Astrocyte (in vitro differentiated cells and primary cell): ENCODE data around the gene UBE2Q1. TPM values are rescaled to one million over a fixed set of nuclear protein-coding genes. Genes with fewer than 3 reads are reported as not detected.

Source experiments
- DNase-seq: peaks from one replicate; pipeline ENCODE4 v3.0.0-alpha.2; 2010; ENCODE audit warnings: low read depth
- FAIRE-seq: peaks from 2 replicates; lab custom pipeline; 2011; peaks lifted over from hg19 to GRCh38; lab: Jason Lieb, UNC
- H2AFZ ChIP-seq: 2 replicates; pipeline ENCODE4 v1.6.0; 2012; ENCODE audit warnings: low read depth, low read length, inconsistent platforms
- H3K27ac ChIP-seq: 2 replicates; pipeline ENCODE4 v1.5.1; 2011; ENCODE audit warnings: low read depth, low read length, inconsistent platforms
- H3K27me3 ChIP-seq: 2 replicates; pipeline ENCODE4 v1.6.0; 2011; ENCODE audit warnings: low read length, inconsistent platforms; ENCODE audit not compliant: insufficient read depth
- H3K36me3 ChIP-seq: 2 replicates; pipeline ENCODE4 v1.5.1; 2011; ENCODE audit warnings: low read length, inconsistent platforms; ENCODE audit not compliant: insufficient read depth
- H3K4me1 ChIP-seq: 2 replicates; pipeline ENCODE4 v1.5.1; 2011; ENCODE audit warnings: low read length, inconsistent platforms; ENCODE audit not compliant: insufficient read depth
- H3K4me2 ChIP-seq: 2 replicates; pipeline ENCODE4 v1.6.0; 2012; ENCODE audit warnings: low read length, inconsistent platforms
- H3K4me3 ChIP-seq: 2 replicates; pipeline ENCODE4 v1.5.1; 2011; ENCODE audit warnings: low read depth, mild to moderate bottlenecking, low read length, inconsistent platforms; ENCODE audit not compliant: insufficient read depth
- H3K79me2 ChIP-seq: 2 replicates; pipeline ENCODE4 v1.6.0; 2012; ENCODE audit warnings: mild to moderate bottlenecking, low read length, inconsistent platforms; ENCODE audit not compliant: insufficient read depth
- H3K9ac ChIP-seq: 2 replicates; pipeline ENCODE4 v1.6.0; 2012; ENCODE audit warnings: mild to moderate bottlenecking, low read length, inconsistent platforms
- H3K9me3 ChIP-seq: 2 replicates; pipeline ENCODE4 v1.5.1; 2012; ENCODE audit warnings: low read depth, mild to moderate bottlenecking, low read length, inconsistent platforms; ENCODE audit not compliant: insufficient read depth
- H4K20me1 ChIP-seq: 2 replicates; pipeline ENCODE4 v1.6.0; 2012; ENCODE audit warnings: low read length, inconsistent platforms; ENCODE audit not compliant: insufficient read depth
- H3K27ac Mint-ChIP-seq: one replicate; pipeline ENCODE4 v1.8.0; 2021; ENCODE audit warnings: mild to moderate bottlenecking, mixed read lengths; ENCODE audit not compliant: unreplicated experiment
- H3K27me3 Mint-ChIP-seq: one replicate; pipeline ENCODE4 v1.8.0; 2021; ENCODE audit warnings: low read depth, mixed read lengths; ENCODE audit not compliant: unreplicated experiment
- H3K36me3 Mint-ChIP-seq: one replicate; pipeline ENCODE4 v1.8.0; 2021; ENCODE audit warnings: low read depth, mixed read lengths; ENCODE audit not compliant: unreplicated experiment
- H3K4me1 Mint-ChIP-seq: one replicate; pipeline ENCODE4 v1.8.0; 2021; ENCODE audit warnings: low read depth, mixed read lengths; ENCODE audit not compliant: unreplicated experiment
- H3K4me3 Mint-ChIP-seq: one replicate; pipeline ENCODE4 v1.8.0; 2021; ENCODE audit warnings: mild to moderate bottlenecking, moderate library complexity, mixed read lengths; ENCODE audit not compliant: unreplicated experiment
- H3K9me3 Mint-ChIP-seq: one replicate; pipeline ENCODE4 v1.8.0; 2021; ENCODE audit warnings: mild to moderate bottlenecking, mixed read lengths; ENCODE audit not compliant: unreplicated experiment
- EZH2 ChIP-seq: IDR thresholded peaks from 2 replicates; pipeline ENCODE4 v1.6.1; 2012; ENCODE audit warnings: mild to moderate bottlenecking, low read length, inconsistent platforms; ENCODE audit not compliant: insufficient read depth
- total RNA-seq: library from RNA; stranded (reverse); gene quantifications from 2 replicates; pipeline ENCODE4 v1.2.1, GENCODE V29; 2021
- TF ChIP-seq, protein P1 (sequence below): IDR thresholded peaks from 2 replicates; pipeline ENCODE4 v1.5.1; 2011; ENCODE audit warnings: low read depth, mild to moderate bottlenecking, inconsistent platforms, low read length, moderate library complexity; ENCODE audit not compliant: insufficient read depth

The UBE2Q1 gene
- total RNA-seq, 1 donor from 2014 or later, result 85.4 TPM

DNA sequence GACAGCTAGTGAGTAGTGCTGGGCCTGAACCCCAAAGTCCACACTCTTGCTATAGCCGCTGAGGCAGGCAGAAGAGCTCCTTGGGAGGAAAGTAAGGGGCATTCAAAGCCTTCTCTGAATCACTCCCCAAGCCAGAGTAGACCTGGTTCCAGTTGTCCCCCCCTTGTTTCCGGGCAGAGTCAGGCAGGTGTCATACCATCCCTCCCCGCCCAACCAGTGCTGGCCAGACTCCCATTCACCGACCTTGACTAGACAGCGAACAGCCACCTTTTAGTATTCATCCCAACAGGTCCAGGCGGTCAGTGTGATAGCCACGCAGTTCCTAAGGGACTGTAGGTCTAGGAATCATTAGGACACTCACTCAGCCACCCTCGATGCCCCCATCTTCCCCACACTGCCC lies 20.9 kb upstream of the UBE2Q1 start:
- peaks cover 48% of the 10 kb centered on the region for H3K36me3 ChIP-seq
- H3K27ac Mint-ChIP-seq, result no peak overlapping the region
- no peaks in the 10 kb centered on the region for H3K79me2 ChIP-seq
- H3K27ac ChIP-seq, result no peak overlapping the region
- H3K9me3 ChIP-seq, result no peaks in the 10 kb centered on the region
- peaks cover 51% of the 10 kb centered on the region for H3K36me3 Mint-ChIP-seq
- FAIRE-seq (no peak), DNase-seq (no peak)
- H3K4me3 ChIP-seq, result no peak overlapping the region
- H3K4me1 Mint-ChIP-seq, result peaks cover 32% of the 10 kb centered on the region
- no peak overlapping the region for H2AFZ ChIP-seq
- no peaks in the 10 kb centered on the region for H3K9me3 Mint-ChIP-seq
- H3K4me3 Mint-ChIP-seq, result no peak overlapping the region
- H3K4me2 ChIP-seq, result no peak overlapping the region
- H4K20me1 ChIP-seq, result peaks cover 54% of the 10 kb centered on the region
- no peaks in the 10 kb centered on the region for H3K27me3 Mint-ChIP-seq
- no peak overlapping the region for H3K9ac ChIP-seq
- H3K4me1 ChIP-seq, result no peaks in the 10 kb centered on the region
- no peaks in the 10 kb centered on the region for H3K27me3 ChIP-seq
- TF ChIP-seq, protein P1, sequence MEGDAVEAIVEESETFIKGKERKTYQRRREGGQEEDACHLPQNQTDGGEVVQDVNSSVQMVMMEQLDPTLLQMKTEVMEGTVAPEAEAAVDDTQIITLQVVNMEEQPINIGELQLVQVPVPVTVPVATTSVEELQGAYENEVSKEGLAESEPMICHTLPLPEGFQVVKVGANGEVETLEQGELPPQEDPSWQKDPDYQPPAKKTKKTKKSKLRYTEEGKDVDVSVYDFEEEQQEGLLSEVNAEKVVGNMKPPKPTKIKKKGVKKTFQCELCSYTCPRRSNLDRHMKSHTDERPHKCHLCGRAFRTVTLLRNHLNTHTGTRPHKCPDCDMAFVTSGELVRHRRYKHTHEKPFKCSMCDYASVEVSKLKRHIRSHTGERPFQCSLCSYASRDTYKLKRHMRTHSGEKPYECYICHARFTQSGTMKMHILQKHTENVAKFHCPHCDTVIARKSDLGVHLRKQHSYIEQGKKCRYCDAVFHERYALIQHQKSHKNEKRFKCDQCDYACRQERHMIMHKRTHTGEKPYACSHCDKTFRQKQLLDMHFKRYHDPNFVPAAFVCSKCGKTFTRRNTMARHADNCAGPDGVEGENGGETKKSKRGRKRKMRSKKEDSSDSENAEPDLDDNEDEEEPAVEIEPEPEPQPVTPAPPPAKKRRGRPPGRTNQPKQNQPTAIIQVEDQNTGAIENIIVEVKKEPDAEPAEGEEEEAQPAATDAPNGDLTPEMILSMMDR, result no peak
- no peak for TF ChIP-seq EZH2

DNA sequence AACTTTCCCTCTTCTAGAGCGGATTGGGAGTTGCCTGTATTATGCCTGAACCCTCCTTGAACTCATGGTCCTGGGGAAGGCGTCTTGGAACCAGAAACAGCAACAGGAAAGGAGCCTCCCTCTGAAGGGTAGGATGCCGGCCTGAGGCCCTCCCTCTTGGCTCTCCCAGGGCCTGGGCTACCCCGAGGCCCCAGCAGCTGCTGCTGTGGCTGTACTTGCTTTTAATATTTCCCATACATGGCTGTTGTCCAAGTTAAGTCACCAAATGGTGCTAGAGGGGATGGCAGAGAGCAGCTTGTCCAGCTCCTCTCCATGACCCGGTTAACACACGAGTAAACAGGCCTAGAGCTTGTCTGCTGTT lies 19.6 kb upstream of the UBE2Q1 start:
- Histone ChIP-seq H3K9ac (no peak overlapping the region), H3K27ac (no peak overlapping the region), H4K20me1 (peaks cover 45% of the 10 kb centered on the region), H3K79me2 (no peaks in the 10 kb centered on the region), H3K36me3 (peaks cover 35% of the 10 kb centered on the region), H3K27me3 (peaks cover 3% of the 10 kb centered on the region), H3K4me2 (no peak overlapping the region), H3K9me3 (no peaks in the 10 kb centered on the region), H3K4me3 (no peak overlapping the region), H3K4me1 (no peaks in the 10 kb centered on the region), H2AFZ (no peak overlapping the region)
- Mint-ChIP-seq H3K27me3 (no peaks in the 10 kb centered on the region), H3K27ac (no peak overlapping the region), H3K36me3 (peaks cover 39% of the 10 kb centered on the region), H3K4me3 (no peak overlapping the region), H3K9me3 (no peaks in the 10 kb centered on the region), H3K4me1 (peaks cover 21% of the 10 kb centered on the region)
- TF ChIP-seq, protein P1, result no peak
- TF ChIP-seq EZH2, result no peak
- DNase-seq (no peak), FAIRE-seq (no peak)

DNA sequence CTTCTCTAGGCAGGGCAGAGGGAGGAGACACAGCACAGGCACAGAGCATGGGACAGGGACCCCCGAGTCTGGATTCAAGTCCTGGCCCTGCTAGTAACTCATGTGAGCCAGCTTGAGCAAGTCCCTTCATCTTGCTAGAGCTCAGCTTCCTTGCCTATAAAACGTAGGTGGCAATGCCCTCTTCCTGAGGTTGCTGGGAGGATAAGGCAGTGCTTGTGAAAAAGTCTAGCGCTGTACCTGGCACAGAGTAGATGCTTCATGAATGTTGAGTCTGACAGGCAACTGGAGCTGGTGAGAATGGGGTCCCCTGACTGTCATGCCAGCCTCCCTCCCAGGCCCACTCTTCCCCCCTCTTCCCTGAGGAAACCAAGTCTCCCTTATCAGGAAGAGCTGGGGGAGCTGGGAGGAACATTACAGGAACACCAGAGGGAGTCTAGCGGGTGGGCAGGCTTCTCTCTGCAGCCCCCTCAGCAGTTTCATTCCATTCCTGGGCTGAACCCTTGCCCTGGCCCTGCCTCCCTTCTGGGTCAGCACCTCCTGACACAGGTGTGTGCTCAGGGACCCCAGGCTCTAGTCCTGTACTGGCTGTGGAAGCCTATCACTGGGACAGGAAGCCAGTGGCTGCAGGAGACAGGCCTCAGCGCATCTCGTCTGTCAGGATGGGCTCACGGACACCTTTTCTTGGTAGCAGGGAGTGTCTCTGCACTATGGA lies 19.0 kb upstream of the UBE2Q1 start:
- no peak overlapping the region for H3K4me3 ChIP-seq
- no peaks in the 10 kb centered on the region for H3K9me3 Mint-ChIP-seq
- no peaks in the 10 kb centered on the region for H3K79me2 ChIP-seq
- no peak overlapping the region for H3K4me2 ChIP-seq
- H3K4me1 ChIP-seq, result no peaks in the 10 kb centered on the region
- H3K27me3 ChIP-seq, result peaks cover 3% of the 10 kb centered on the region
- H3K27ac Mint-ChIP-seq, result no peak overlapping the region
- H3K4me1 Mint-ChIP-seq, result peaks cover 15% of the 10 kb centered on the region
- FAIRE-seq (no peak), DNase-seq (no peak)
- H3K36me3 ChIP-seq, result peaks cover 29% of the 10 kb centered on the region
- peaks cover 39% of the 10 kb centered on the region for H3K36me3 Mint-ChIP-seq
- no peak overlapping the region for H3K4me3 Mint-ChIP-seq
- no peak overlapping the region for H3K27ac ChIP-seq
- peaks cover 40% of the 10 kb centered on the region for H4K20me1 ChIP-seq
- no peaks in the 10 kb centered on the region for H3K9me3 ChIP-seq
- H2AFZ ChIP-seq, result no peak overlapping the region
- H3K27me3 Mint-ChIP-seq, result no peaks in the 10 kb centered on the region
- H3K9ac ChIP-seq, result no peak overlapping the region
- TF ChIP-seq EZH2, result no peak
- TF ChIP-seq, protein P1, result no peak
